Thyroid gland (tissue), 4 donors: ENCODE data around the gene MUC6.

ENCODE experiments used
- POLR2A ChIP-seq, 2 donors: fragments of 450-650 bp; IDR thresholded peaks; one replicate each; pipeline ENCODE4 v1.6.1; 2017; ENCODE audit warnings: antibody characterized with exemption in 2 of 2, mild to moderate bottlenecking in 2 of 2, moderate library complexity in 1 of 2
- TF ChIP-seq, protein P1 (sequence below), 6 experiments: fragments of 200-600 bp in 3 of 6; fragments of 450-650 bp in 3 of 6; sonication (generic) in 3 of 6; IDR thresholded peaks; one replicate each; pipeline ENCODE4 v1.5.1; 2016 to 2019; ENCODE audit warnings: antibody characterized with exemption in 6 of 6, mild to moderate bottlenecking in 2 of 6, inconsistent platforms in 1 of 6, moderate library complexity in 1 of 6

DNA sequence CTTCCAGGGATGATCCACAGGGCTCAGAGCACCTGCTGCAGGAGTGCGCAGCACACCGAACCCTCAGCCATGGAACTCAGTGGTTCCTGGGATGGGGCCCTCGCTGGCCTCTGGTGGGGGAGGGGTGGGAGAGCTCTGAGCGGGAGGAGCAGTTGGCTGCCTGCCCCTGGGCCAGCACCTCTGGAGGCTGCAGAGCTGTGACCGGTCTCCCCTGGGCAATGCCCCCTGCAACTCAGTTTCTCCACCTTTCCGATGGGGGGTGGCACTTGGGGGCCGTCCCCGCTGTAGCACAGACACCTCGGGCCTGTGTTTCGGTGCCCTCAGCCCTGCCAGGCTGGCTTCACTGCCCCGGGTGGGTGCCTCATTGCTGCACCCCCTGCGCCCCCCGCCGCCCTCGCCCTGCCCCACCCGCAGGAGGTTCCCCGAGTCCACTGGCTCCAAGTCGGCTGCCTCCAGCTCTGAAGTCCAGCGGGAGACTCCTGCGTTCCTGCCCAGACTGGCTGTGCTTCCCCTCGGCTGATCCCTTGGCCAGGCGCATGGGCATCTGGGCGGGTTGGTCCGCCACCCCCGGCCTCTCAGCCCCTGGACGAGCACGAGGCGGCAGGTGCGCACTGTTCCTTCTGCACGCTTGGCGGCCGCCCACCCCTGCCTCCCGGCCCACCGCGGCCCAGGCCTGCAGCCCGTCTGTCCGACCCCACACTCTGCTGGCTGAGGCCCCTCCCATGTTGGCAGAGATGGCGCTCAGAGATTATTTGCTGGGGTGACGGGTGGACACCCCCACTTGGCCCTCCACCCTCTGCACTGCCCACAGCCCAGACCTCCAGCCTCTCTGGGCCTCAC is 1.8 kb downstream of the MUC6 start:
- TF ChIP-seq, protein P1, sequence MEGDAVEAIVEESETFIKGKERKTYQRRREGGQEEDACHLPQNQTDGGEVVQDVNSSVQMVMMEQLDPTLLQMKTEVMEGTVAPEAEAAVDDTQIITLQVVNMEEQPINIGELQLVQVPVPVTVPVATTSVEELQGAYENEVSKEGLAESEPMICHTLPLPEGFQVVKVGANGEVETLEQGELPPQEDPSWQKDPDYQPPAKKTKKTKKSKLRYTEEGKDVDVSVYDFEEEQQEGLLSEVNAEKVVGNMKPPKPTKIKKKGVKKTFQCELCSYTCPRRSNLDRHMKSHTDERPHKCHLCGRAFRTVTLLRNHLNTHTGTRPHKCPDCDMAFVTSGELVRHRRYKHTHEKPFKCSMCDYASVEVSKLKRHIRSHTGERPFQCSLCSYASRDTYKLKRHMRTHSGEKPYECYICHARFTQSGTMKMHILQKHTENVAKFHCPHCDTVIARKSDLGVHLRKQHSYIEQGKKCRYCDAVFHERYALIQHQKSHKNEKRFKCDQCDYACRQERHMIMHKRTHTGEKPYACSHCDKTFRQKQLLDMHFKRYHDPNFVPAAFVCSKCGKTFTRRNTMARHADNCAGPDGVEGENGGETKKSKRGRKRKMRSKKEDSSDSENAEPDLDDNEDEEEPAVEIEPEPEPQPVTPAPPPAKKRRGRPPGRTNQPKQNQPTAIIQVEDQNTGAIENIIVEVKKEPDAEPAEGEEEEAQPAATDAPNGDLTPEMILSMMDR (IDR thresholded peaks at IDR 0.05) = no peak
- TF ChIP-seq POLR2A (IDR thresholded peaks at IDR 0.05) = no peak
